Hematopoietic multipotent progenitor cell treated with erythropoietin and hydrocortisone succinate and interleukin-3 and kit ligand, for 17 days (in vitro differentiated cells): ENCODE results near the gene RHBDD1.

Experiments used
- DNase-seq: peaks from one replicate; pipeline ENCODE4 v3.0.0-alpha.2; 2015; ENCODE audit warnings: low spot score

Gene RHBDD1

DNA sequence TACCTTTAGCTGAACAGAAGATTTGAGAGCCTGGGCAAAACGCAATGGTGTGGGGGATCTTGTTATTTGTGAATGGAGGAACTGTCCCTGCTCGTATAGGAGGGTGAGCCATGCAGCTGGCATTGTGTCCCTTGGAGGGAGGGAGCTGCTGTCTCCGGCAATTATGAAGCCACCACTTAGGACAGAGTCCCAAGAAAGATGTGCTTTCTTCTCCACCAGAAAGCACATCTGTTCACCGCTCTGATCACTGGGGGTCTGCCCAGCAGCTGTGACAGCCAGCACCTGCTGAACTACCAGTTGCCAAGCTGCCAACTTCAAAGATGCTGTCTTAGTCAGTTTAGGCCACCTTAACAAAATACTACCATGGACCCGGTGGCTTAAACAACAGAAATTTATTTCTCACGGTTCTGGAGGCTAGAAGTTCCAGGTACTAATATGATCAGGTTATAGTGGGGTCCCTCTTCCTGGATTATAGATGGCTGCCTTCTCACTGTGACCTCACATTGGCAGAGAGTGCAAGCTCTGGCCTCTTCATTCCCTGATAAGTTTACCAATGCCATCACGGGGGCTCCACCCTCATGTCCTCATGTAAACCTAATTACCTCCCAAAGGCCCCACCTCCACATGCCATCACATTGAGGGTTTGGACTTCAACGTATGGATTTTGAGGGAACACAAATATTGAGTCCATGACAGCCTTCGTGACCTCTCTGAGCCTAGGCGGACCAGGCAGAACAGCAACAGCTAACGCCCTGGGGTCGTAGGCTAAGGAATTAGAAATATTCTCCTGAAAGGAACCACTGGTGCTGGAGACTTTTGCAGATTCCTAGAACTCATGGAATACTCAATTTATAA, 148.3 kb downstream of the RHBDD1 start:
- DNase-seq, result peak; percentile 68

GRCh38 chr2:226984750-226985582, 149.1 kb downstream of the RHBDD1 start:
- DNase-seq, result peak; percentile 76

DNA sequence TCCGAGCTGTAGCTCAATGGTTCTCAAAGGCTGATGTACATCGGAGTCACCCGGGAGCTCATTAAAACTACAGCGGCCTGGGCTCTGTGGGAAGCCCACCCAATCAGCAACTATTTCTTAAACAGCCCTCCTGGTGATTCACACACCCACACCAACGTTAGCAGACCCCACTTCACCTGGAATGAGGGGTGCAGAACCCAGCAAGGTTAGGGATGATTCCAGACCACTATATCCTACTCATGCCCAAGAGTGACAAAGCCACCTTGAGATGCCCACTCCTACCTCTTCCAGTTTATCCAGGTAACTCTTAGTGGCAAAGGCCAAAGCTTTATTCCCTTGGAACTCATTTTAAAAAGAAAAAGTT, 149.7 kb downstream of the RHBDD1 start:
- DNase-seq, result no peak

DNA sequence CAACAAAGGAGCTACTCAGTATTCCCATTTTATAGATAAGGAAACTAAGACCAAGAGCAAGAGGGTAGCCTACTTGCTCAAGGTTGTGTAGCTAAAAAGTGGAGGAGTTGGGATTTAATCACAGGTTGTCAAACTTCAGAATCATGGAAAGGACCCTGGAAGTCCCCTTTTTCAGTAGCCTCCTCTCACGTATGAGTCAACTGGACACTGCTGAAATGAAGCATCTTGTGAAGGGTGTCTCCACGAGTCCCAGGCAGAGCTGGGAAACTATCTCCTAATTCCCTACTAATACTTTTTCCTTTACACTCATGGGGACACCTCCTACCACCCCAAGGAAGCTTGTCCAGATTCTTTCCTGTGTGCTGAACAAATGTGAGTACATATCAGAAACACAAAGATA, 155.8 kb downstream of the RHBDD1 start:
- DNase-seq, result no peak

DNA sequence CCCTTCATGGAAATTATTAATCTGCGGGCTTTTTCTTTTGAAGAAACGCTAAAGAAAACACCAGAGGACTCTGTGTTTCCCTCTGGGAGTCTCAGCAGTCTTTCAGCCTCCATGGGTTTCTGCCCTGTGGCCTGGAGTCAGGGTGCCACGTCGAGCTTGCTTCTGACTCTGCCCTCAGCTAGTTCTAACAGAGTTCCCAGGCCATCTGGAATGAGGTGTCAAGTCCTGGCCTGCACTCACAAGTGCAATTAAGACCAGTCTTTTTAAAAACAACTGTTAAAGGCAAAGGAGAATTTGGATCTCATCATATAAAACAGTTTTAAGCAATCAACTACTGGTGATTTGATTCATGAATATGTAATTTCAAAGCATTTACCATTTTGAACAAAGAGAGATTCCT, 157.3 kb downstream of the RHBDD1 start:
- no peak for DNase-seq

GRCh38 chr2:226994775-226995174, 158.9 kb downstream of the RHBDD1 start:
- DNase-seq, result no peak

- no peak for DNase-seq
Measured at GRCh38 chr2:226995625-226996041, 159.8 kb downstream of the RHBDD1 start.

DNA sequence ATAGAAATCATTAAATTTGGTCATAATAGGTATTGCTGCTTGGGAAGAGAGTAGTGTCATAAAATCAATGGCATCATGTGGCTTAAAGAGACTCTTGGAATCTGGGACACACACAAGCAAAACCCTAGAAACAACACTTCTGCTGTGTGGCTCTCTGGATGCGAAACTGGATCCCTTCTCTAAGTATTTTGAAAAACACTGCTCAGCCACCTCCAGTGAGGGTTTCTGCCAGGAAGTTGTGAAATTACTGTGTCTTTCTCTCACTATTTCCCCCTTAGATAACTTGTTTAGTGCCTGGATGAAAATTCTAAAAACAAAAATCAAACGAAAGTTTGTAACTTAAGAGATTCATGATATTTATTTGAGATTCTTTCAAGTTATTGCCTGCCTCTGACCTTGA, 163.8 kb downstream of the RHBDD1 start:
- no peak for DNase-seq

- DNase-seq, result no peak
Measured at GRCh38 chr2:227000123-227000522, 164.3 kb downstream of the RHBDD1 start.

DNA sequence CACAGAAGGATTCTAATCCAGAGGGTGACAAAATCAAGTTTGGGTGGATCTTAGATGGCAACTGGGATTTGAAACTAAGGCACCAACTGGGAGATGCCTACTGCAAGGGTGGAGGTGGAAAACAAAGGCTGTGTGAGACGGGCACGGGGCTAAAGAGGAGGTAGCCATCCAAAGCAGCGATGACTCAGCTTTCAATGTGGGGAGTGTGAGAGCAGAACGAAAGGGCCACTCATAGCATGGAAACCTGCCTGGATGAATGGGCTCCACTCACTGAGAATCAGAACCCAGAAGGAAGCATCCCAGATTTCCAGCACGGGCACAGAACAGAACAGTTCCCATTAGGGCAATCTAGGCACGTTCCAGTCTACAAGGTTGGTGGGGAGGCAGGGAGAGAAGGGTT, 168.6 kb downstream of the RHBDD1 start:
- no peak for DNase-seq

DNA sequence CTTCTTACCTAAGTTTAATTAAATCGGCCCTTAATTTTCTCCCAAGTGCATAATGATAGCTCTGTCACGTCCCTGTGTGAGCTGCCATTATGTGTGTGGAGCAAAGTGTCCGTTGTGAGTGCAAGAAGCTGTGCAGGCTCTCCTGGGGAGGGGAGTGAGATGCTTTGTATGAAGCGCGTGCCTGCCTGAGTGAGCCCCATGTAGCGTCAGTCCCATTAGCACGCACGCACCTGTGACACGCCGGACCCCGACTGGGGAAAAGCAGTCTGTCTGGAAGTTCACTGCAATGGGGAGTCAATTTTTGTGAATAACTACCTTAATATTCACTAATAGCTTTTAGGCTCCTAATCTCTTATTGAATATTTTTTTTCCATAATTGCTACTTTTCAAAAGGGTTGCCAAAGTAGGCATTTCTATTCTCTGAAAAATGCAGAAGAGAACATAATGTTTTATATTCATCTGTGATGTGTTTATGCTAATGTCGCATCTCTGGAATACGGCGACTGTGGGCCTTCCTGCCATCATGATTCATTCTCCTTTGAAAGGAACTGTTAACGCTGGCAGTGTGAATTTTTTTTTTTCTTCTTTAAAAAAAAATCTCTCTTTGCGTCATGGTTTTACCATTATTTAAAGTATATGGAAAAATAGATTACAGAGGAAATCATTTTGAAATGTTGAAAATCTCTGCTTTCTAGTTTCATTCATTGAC, 170.5 kb downstream of the RHBDD1 start:
- DNase-seq, result no peak

GRCh38 chr2:227007148-227007547, 171.3 kb downstream of the RHBDD1 start:
- DNase-seq, result no peak

DNA sequence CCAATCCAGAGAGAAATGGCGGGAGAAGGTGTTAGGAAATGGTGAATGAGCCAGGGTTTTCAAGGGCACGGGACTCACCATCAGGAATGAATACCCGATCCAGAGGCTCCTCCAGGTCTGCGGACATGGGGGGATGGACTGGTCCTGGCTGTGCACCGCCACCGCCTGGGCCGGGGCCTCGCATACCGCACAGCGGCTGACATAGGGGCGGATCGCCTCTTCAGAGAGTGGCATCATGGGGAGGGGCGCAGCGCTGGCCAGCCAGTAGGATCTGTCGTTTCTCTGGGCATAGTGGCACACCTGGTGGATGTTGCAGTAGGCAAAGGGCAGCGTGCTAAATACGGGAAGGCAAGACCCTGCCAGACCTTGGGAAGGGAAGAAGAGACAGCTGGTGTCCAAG, 172.1 kb downstream of the RHBDD1 start:
- no peak for DNase-seq

DNA sequence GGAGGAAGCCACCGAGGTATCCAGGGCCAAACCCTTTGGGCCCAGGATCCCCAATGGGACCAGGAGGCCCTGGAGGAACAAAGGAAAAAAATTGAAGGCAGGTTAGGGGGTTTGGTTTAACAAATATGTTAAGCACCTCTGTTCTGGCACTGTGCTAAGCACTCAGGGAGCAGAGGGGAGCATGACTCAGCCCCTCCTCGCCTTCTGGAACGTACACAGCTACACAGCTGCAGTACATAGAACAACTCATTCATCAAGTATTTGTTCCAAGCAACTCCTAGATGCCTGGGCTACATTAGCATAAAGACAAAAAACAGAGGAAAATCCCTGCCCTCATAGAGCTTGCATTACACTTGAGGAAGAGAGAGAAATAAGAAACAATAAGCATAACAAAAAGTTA, 174.6 kb downstream of the RHBDD1 start:
- no peak for DNase-seq

DNA sequence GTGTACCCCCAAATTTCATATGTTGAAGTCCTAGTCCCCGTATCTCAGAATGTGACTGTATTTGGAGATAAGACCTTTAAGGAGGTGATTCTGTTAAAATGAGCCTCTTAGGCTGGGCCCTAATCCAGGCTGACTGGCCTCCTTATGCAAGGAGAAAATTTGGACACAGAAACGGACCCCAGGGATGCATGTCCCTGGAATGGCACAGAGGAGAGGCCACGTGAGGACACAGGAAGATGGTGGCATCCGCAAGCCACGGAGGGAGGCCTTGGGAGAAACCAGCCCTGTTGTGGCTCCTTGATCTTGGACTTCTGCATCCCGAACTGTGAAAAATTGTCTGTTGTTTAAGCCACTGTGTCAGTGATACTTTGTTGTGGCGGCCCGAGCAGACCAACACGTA, 177.5 kb downstream of the RHBDD1 start:
- DNase-seq, result no peak

DNA sequence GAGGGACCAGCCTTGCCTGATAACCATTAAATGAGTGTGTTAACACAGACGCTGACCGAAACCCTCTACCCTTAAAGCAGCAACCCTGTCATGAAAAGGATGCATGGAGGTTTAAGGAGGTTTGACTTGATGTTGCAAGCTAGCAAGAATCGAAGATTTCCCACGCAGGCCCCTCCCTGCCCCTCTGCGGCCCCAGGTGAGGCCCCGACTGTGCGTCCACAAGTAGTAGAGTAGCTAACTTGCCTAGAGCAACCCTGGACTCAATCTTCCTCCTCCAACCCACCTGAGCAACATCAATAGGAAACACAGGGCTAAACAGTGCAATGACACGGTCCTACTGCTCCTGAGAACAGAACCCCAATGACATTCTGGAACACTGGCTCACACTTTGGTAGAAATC, 178.0 kb downstream of the RHBDD1 start:
- DNase-seq, result no peak

DNA sequence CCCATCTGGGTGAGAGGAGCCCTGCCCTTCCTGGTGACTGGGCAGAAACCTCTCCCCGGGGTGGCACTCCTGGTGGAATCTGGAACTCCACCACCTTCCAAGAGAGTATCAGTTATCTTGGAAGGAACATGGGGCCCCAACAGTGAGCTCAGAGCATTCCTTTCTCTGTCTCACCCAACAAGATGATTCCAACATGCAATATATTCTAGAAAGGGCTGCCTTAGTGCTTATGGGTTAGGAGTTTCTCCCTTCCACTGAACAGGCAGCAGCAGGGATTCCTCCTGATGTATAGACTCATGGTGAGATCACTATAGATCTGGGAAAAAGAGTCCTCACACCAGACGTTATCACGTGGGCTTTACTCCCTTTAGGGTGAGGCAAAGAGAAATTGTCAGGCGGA, 181.0 kb downstream of the RHBDD1 start:
- no peak for DNase-seq

GRCh38 chr2:227020416-227020815, 184.6 kb downstream of the RHBDD1 start:
- no peak for DNase-seq

DNA sequence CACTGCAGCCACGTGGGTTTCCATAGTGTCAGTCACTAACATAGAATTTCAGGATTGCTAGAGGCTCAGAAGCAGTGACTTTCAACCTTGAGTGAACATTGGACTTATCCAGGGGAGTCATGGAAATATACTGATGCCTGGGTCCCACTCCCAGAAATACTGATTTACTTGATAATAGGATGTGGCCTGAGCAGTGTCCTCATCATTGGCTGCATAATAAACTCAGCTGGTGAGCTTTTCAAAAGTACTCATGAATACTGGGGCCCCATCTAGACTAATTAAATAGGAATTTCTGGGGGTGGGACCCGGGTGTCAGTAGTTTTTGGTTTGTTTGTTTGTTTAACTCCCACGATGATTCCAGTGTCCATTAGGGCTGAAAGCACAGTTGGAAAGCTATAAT, 186.8 kb downstream of the RHBDD1 start:
- no peak for DNase-seq

DNA sequence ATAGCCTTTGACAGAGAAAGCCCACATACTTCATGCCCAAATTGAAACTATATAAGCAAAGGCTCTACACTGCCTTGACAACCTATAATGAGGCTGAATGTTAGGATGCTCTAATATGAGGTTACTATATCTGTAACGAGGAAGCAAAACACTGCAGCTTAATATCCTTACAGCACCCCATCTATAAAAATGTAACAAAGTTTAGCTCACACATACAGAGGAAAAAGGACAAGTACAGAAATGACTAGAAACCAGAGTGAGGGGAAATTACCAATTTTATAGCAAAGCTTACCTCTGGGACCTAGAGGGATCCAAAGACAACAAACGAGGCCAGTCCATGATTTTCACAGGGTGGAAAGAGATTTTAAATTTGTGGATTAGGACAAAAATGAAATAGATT, 189.7 kb downstream of the RHBDD1 start:
- no peak for DNase-seq

GRCh38 chr2:227029426-227030105, 193.7 kb downstream of the RHBDD1 start:
- no peak for DNase-seq

DNA sequence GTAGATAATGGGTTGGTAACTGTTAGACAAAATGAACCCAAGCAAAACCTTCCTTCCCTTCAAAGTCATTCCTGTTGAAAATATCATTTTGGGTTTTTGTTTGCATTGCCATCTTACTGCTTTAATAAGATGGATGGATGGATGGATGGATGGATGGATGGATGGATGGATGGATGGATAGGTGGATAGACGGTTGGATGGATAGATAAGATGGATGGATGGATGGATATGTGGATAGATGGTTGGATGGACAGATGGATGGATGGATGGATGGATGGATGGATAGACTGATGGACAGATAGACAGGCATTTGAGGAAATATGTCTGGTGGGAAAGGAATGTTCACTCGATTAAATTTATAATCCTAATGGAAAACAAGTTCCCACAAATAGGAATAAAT, 194.9 kb downstream of the RHBDD1 start:
- no peak for DNase-seq
